NCI-H1105 (cell line): ENCODE data around the gene APELA.
"Not testable (repeated sequence)": the region's sequence is repeated elsewhere in the genome, so short reads cannot be mapped to it uniquely, and the experiment has no call there.

Experiments
- DNase-seq: peaks from one replicate; lab custom pipeline; 2025; lab: John Stamatoyannopoulos, UW

The APELA gene

DNA sequence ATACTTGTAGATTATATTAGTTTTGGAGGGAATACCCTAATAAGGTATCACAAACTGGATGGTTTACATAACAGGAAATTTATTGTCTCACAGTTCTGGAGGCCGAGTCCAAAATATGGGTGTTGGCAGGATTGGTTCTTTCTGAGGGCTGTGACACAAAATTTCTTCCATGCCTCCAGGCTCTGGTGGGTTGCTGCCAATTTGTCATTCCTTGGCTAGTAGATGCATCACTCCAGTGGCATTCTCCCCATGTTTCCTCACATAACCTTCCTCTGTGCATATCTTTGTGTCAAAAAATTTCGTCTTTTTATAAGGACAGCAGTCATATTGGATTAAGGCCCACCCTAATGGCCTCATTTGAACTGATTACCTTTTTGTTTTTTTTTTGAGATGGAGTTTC is 49.3 kb downstream of the APELA start:
- no peak for DNase-seq

DNA sequence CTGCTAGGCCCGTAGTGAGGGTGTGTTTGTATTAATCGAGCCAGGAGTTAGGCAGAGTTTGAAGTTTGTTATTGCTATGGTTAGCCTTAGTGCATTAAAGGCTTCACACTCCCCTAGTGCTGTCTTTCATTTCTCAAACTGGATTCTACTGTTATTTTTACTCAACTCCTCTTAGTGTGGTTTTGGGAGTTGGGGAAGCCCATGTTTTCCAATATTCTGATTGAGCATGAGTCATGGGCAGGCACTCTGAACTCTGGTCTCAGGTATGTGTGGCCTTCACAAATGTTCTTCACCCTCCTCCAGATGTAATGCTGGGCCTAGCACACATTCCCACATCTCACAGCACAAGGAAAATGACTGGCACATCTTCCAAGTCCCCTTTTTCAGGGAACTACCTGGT is 50.1 kb downstream of the APELA start:
- not testable (repeated sequence) for DNase-seq

DNA sequence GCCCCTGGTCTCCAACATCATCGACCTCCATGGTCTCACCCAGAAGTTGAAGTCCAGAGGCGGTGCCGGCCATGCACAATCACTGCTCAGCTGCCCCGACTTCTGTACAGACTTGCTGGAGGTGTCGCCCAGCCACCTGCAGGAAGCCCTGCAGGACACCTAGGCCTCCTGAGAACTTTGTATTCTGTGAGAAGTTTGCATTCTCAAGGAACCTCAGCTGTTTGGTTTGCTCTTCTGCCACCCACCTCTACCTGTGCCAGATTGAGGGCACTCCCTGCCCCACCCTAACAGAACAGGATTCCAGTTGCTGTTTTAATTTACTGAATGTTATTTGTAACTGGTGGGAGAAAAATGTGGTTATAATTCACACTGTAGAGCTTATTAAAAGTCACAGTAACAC is 53.7 kb downstream of the APELA start:
- DNase-seq: no peak

DNA sequence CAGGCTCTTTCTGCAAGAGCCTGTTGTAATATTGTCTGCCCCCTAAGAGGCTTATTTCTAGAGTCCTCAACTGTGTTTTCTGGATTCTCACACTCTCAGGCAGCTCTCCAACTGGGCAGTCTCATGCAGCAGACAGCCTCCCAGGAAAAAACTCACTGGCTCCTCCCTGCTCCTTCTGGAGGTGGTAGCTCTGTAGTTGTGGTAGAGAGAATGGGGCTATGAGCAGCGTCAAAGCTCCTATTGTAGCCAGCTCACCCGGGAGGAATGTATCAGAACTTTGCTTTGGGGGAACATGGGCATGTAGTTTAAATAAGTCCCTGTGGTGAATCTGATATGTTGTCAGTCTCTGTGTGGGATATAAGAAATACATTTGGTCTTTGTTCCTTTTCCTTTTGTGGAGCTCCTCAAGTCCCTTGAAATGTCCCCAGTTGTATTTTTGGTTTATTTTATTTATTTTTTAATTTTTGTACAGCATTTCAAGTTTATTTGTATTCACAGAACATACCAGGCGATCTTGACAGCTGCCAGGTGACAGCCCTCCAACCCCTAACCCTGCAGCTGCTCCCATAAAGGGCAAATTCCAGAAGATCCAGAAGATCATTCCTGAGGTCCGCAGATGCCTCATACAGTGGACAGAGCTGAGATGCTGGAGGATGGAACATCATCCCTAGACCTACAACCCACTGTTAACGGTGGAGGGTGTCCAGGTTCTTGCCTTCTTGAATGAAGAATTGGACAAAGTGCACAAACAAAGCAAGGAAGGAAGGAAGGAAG is 54.8 kb downstream of the APELA start:
- DNase-seq: no peak

DNA sequence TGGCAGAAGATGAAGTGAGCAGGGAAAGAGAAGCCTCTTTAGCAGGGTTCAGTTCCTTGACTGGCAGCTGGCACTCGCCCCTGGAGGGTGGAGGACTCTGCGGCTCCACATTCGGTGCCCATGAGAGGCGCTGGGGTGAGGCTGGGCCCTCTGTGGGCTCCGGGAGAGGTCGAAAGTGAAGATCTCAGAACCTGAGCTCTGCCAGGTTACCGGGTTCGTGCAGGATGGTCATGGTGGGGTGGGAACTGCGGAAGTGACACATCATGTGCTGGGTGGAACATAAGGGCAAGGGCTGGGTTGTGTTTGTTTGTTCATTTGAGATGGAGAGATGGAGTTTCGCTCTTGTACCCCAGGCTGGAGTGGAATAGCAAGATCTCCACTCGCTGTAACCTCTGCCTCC is 56.3 kb downstream of the APELA start:
- DNase-seq: no peak

DNA sequence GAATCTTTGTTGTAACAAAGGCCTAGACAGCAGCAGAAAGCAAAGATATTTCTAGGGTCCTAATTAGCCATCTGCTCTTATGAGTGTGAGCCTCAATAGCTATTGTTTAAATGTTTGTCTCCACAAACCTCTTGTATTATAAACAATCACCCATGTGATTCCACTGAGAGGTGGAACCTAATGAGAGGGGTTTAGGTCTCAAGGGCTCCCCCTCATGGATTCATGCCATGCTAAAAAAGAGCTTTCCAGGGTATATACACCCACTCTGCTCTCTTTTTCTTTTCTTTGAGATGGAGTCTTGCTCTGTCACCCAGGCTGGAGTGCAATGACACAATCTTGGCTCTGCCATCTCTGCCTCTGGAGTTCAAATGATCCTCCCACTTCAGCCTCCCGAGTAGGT is 58.4 kb downstream of the APELA start:
- peak; percentile 32 for DNase-seq

DNA sequence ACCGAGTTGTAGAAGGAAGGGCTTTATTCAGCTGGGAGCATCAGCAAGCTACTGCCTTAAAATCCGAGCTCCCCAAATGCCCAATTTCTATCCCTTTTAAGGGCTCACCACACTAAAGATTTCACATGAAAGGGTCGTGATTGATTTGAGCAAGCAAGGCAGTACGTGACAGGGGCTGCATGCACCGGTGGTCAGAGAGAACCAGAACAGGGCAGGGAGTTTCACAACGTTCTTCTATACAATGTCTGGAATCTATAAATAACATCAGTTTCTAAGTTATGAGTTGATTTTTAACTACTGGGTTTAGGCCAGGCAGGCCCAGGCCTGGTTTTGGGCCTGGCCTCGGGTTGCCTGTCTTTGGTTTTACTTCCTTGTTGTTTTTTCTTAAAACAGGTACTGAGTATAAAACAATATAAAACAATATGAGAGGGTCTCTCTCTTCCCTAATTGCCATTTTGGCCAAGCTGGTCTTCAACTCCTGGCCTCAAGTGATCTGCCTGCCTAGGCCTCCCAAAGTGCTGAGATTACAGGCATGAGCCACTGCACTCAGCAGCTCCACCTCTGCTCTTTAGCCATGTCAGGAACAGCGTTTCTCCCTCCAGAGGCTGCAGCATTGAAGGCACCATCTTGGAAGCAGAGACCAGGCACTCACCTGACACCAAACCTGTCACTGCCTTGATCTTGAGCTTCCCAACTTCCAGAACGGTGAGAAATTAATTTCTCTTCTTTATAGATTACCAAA is 59.1 kb downstream of the APELA start:
- not testable (repeated sequence) for DNase-seq

DNA sequence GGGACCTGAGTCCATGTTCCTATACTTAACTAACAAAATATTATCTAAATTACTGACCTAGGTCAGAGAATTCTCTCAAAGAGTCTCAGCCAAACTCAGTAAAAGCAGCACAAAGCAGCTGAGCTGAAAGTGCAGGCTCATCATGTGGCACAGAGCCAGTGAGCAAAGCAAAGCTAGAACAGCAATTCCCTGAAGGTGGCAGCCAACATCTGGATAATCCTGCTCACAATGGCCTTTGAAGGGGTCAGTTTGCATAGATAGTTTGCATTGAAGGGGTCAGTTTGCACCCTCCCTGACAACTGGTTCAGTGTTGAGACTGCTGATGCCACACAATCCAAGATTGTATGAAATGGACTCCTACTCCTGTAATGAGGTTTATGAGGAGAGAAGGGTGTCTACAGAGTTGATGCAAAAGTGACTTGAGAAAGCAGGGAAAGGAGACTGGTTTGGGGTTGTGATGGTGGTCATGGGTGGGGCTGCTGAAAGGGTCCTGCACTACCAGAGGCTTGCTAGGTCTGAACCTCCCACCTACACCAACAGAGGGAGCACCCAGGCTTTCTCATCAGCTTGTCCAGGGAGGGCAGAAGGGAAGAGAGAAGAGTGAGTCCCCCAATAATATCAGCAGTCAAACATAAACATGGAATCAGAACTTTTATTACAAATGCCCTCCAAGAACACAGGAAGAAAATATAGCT is 60.7 kb downstream of the APELA start:
- no peak for DNase-seq

DNA sequence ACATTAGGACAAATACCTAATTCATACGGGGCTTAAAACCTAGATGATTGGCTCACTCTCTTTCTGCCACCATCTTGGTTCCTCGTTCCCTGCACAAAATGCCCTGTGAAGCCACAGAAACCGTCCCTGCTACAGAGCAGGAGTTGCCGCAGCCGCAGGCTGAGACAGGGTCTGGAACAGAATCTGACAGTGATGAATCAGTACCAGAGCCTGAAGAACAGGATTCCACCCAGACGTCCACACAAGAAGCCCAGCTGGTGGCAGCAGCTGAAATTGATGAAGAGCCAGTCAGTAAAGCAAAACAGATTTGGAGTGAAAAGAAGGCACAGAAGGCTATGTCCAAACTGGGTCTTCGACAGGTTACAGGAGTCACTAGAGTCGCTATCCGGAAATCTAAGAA is 66.2 kb downstream of the APELA start:
- no peak for DNase-seq

DNA sequence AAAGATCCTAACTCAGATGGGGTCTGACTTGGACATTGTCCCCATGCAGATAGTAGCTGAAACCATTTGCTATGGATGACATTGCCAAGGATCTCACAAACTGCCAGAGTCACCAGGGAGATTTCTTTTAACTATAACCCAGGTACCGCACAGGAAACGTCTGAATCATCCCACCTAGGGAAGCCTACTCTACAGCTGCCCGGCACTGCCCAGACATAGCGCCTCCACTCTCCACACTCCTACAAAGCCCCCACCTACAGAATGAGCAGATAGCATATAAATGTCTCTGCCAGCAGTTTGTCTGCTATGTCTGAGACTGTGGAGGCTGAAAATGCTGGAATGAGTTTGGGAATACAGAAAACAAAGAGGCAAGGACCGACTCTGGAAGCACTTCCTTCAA is 68.2 kb downstream of the APELA start:
- DNase-seq: no peak

DNA sequence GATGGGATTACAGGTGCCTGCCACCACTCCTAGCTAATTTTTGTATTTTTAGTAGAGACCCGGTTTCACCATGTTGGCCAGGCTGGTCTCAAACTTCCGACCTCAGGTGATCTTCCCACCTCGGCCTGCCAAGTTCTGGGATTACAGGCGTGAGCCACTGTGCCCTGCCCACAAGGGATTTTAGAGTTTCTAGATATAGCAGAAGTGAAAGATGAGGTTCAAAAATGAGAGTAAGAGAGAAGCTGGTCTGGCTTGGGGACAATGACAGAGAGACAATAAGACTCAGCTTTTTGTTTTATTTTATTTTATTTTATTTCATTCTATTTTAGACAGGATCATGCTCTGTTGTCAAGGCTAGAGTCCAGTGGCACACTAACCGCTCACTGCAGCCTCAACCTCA is 69.8 kb downstream of the APELA start:
- DNase-seq: no peak
